ENCODE measurements around the gene DNAJC4.

Gene DNAJC4

DNA sequence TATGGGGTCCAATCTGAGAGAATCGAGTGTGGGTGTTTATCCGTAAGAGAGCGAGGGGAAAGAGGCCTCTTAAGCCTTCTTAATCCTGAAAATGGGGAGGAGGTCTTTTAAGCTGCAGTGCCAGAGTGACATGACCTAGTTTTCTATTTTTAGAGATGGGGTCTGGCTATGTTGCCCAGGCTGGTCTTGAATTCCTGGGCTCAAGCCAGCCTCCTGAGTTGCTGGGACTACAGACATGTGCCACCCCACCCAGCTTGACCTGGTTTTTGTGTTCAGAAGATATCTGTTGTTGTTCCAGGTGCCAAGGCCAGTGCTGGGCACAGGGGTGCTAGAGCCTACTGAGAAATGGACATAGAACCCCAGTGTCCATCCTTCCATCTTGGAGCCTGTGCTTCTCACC is 52.7 kb downstream of the DNAJC4 start:
- DNase-seq, result no peak
